Renal pelvis (tissue), 12 donors: ENCODE data around the gene CRY1. TPM values are rescaled to one million over a fixed set of nuclear protein-coding genes. Genes with fewer than 3 reads are reported as not detected.

ENCODE experiments used
- DNase-seq: peaks from one replicate; pipeline ENCODE4 v3.0.0-alpha.2; 2013
- long read RNA-seq, 16 experiments: transcript quantifications; one replicate each; lab custom pipeline, GENCODE V29; 2026
- polyA plus RNA-seq, 3 donors: library from polyadenylated mRNA; unstranded; fragments of 120-200 nt; gene quantifications; one replicate each; pipeline ENCODE4 v1.2.1, GENCODE V29; 2013; ENCODE audit not compliant: insufficient read length in 3 of 3

The CRY1 gene
- 10 to 100 TPM; 26.9 to 32.4 (median 28.7) TPM for polyA plus RNA-seq
- long read RNA-seq, donor 1, transcript CRY1-201 (13 exons, 3,267 nt): major isoform, 7 of 36 reads
- long read RNA-seq, donor 1, partial matches to known transcripts: 29 of 36 reads
- long read RNA-seq, donor 1, other reads (novel, unspliced or antisense): 0 of 36 reads
- long read RNA-seq, donor 2, partial matches to known transcripts: 16 of 20 reads
- long read RNA-seq, donor 2, other reads (novel, unspliced or antisense): 0 of 20 reads
- long read RNA-seq, donor 3, transcript CRY1-201 (13 exons, 3,267 nt): major isoform, 7 of 20 reads
- long read RNA-seq, donor 3, partial matches to known transcripts: 13 of 20 reads
- long read RNA-seq, donor 3, other reads (novel, unspliced or antisense): 0 of 20 reads
- long read RNA-seq, donor 4, partial matches to known transcripts: 22 of 23 reads
- long read RNA-seq, donor 4, other reads (novel, unspliced or antisense): 0 of 23 reads
- long read RNA-seq, donor 5, partial matches to known transcripts: 15 of 19 reads
- long read RNA-seq, donor 5, other reads (novel, unspliced or antisense): 0 of 19 reads
- long read RNA-seq, donor 6, transcript CRY1-201 (13 exons, 3,267 nt): major isoform, 9 of 40 reads
- long read RNA-seq, donor 6, partial matches to known transcripts: 31 of 40 reads
- long read RNA-seq, donor 6, other reads (novel, unspliced or antisense): 0 of 40 reads
- long read RNA-seq, donor 7, partial matches to known transcripts: 16 of 19 reads
- long read RNA-seq, donor 7, other reads (novel, unspliced or antisense): 0 of 19 reads
- long read RNA-seq, donor 8, partial matches to known transcripts: 7 of 10 reads
- long read RNA-seq, donor 8, other reads (novel, unspliced or antisense): 0 of 10 reads
- long read RNA-seq, donor 9, transcript CRY1-201 (13 exons, 3,267 nt): major isoform, 6 of 18 reads
- long read RNA-seq, donor 9, partial matches to known transcripts: 12 of 18 reads
- long read RNA-seq, donor 9, other reads (novel, unspliced or antisense): 0 of 18 reads
- long read RNA-seq, donor 10, transcript CRY1-201 (13 exons, 3,267 nt): major isoform, 6 of 27 reads
- long read RNA-seq, donor 10, partial matches to known transcripts: 21 of 27 reads
- long read RNA-seq, donor 10, other reads (novel, unspliced or antisense): 0 of 27 reads
- long read RNA-seq, donor 11, partial matches to known transcripts: 6 of 8 reads
- long read RNA-seq, donor 11, other reads (novel, unspliced or antisense): 0 of 8 reads
- long read RNA-seq, donor 12, transcript CRY1-201 (13 exons, 3,267 nt): major isoform, 5 of 34 reads
- long read RNA-seq, donor 12, partial matches to known transcripts: 29 of 34 reads
- long read RNA-seq, donor 12, other reads (novel, unspliced or antisense): 0 of 34 reads
- long read RNA-seq, donor 13, transcript CRY1-201 (13 exons, 3,267 nt): major isoform, 6 of 22 reads
- long read RNA-seq, donor 13, partial matches to known transcripts: 16 of 22 reads
- long read RNA-seq, donor 13, other reads (novel, unspliced or antisense): 0 of 22 reads
- long read RNA-seq, donor 14: 0 reads
- long read RNA-seq, donor 15, transcript CRY1-201 (13 exons, 3,267 nt): major isoform, 5 of 51 reads
- long read RNA-seq, donor 15, partial matches to known transcripts: 46 of 51 reads
- long read RNA-seq, donor 15, other reads (novel, unspliced or antisense): 0 of 51 reads
- long read RNA-seq, donor 16, transcript CRY1-201 (13 exons, 3,267 nt): major isoform, 7 of 7 reads
- long read RNA-seq, donor 16, partial matches to known transcripts: 0 of 7 reads
- long read RNA-seq, donor 16, other reads (novel, unspliced or antisense): 0 of 7 reads

GRCh38 chr12:107093417-107094182 is at the start of gene CRY1:
Gene CRY1, minus strand, starts transcription at chr12:107093549. Its CDS starts 588 bp downstream, at chr12:107092961.
- DNase-seq: peak; percentile 95

- no peak for DNase-seq
These were observed 46.4 kb upstream of the CRY1 start for GRCh38 chr12:107139787-107140186.

- DNase-seq: no peak
These were observed 45.6 kb upstream of the CRY1 start for GRCh38 chr12:107138990-107139389.

GRCh38 chr12:107135177-107135576 is 41.8 kb upstream of the CRY1 start:
- no peak for DNase-seq

GRCh38 chr12:107134558-107134957 is 41.2 kb upstream of the CRY1 start:
- DNase-seq: no peak

- no peak for DNase-seq
These were observed 40.1 kb upstream of the CRY1 start for GRCh38 chr12:107133462-107133861.

GRCh38 chr12:107131832-107132616 is 38.7 kb upstream of the CRY1 start:
- DNase-seq: peak; percentile 60

GRCh38 chr12:107130830-107131611 is 37.7 kb upstream of the CRY1 start:
- no peak for DNase-seq

- no peak for DNase-seq
These were observed 36.1 kb upstream of the CRY1 start for GRCh38 chr12:107129315-107129930.

GRCh38 chr12:107127482-107128430 is 34.4 kb upstream of the CRY1 start:
- no peak for DNase-seq

- DNase-seq: no peak
These were observed 33.6 kb upstream of the CRY1 start for GRCh38 chr12:107126796-107127481.

GRCh38 chr12:107125833-107126232 is 32.5 kb upstream of the CRY1 start:
- no peak for DNase-seq

GRCh38 chr12:107122452-107122958 is 29.2 kb upstream of the CRY1 start:
- no peak for DNase-seq

- DNase-seq: no peak
These were observed 25.7 kb upstream of the CRY1 start for GRCh38 chr12:107119091-107119490.

- DNase-seq: no peak
These were observed 25.3 kb upstream of the CRY1 start for GRCh38 chr12:107118624-107119023.

GRCh38 chr12:107115119-107115518 is 21.8 kb upstream of the CRY1 start:
- DNase-seq: no peak
